ENCODE results near the gene COX5A. TPM values are rescaled to one million over a fixed set of nuclear protein-coding genes. Genes with fewer than 3 reads are reported as not detected.
A peak's percentile ranks its signal among the peaks of the same experiment; 100 is the strongest.

Gene COX5A
- total RNA-seq, 4 donors from 2014 or later = 58.6 to 86.2 (median 75.5) TPM

DNA sequence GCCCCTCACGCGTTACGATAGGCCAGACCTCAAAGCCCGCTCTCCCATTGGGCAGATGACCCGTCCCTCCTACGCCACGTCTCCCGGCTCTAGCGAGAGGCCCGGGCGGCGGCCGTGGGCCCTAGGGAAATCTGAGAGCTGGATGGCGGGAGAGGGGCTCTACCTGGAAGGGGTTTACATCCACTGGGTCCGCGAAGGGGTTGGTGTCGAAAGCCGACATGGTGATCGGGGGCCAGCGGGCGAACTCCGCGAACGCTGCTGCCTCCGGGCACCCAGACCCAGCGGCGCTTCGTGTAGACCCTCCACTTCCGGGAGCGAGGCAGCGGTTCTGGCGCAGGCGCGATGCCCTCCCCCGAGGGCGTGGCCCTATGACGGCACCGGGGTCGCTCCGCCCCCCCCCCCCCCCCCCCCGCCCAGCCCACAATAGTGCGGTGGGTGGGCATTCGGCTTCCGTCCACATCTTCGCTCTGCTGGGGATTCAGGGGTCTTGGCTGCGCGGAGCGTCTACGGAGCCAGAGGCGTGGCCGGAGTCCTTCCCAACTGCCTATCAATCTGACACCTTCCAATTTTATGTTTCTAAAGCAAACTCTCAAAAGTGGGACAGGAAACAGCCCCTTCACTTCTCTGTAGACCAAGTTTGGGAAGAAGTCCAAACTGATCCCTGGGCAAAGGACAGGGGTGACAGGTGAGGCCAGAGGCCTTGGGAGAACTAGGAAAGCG, 64.7 kb downstream of the COX5A start, which contains the start of gene SCAMP2:
TSS of gene SCAMP2 (minus strand) at position 330 of the 720 bp plus-strand sequence. CDS start at position 220, 110 bp downstream.
- 1% methylated on average over 15 of the region's 52 CpGs for WGBS
- Histone ChIP-seq H3K27ac (replicated peaks in 1 of 4) (peak within 1 kb of the TSS; percentile 90 to 93 (median 92)), H3K9me3 (no peaks in the 10 kb centered on the region), H3K4me1 (peaks cover 44 to 54% (median 51%) of the 10 kb centered on the region in 4 donors), H3K36me3 (peaks cover 0 to 4% (median 0%) of the 10 kb centered on the region in 4 donors), H3K27me3 (no peaks in the 10 kb centered on the region), H3K4me3 (peak within 1 kb of the TSS; percentile 67 to 86 (median 76))
- DNase-seq (ENCODE audit: extremely low spot score) = peak; percentile 98
- TF ChIP-seq CTCF (IDR thresholded peaks at IDR 0.05) (no peak), POLR2AphosphoS5 (IDR thresholded peaks at IDR 0.05) (peak; percentile 83 to 97), POLR2A (IDR thresholded peaks at IDR 0.05; ENCODE audit: low read depth) (peak; percentile 65), EP300 (IDR thresholded peaks at IDR 0.05) (no peak)
- intact Hi-C loops (cut with DNase I) = no loop called here

DNA sequence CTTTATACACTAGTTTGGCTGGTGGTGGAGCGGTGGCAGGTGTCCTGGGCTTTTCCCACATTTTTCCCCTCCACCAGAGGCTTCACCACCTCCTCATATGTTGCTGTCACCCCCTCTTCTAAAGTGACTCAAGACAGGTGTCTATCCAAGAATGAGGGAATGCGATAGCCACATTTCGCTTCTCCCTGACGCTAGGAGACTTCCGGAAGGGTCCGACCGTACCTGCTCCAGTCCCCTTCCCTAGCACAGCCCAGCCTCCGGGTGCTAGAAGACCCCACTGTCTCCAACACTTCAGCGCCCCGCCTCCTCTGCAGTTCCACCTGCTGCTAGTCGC, 65.2 kb downstream of the COX5A start:
- Histone ChIP-seq H3K36me3 (peaks cover 0 to 7% (median 0%) of the 10 kb centered on the region in 4 donors), H3K27me3 (no peaks in the 10 kb centered on the region), H3K9me3 (no peaks in the 10 kb centered on the region), H3K27ac (replicated peaks in 1 of 4) (peak overlapping the region; percentile 90 to 93 (median 92)), H3K4me3 (peak overlapping the region; percentile 67 to 86 (median 76)), H3K4me1 (peaks cover 49 to 60% (median 56%) of the 10 kb centered on the region in 4 donors)
- 0% methylated on average over 7 of the region's 11 CpGs for WGBS
- DNase-seq (ENCODE audit: extremely low spot score) = no peak
- intact Hi-C loops (cut with DNase I) = no loop called here
- TF ChIP-seq POLR2A (IDR thresholded peaks at IDR 0.05; ENCODE audit: low read depth) (no peak), CTCF (IDR thresholded peaks at IDR 0.05) (no peak), POLR2AphosphoS5 (IDR thresholded peaks at IDR 0.05) (no peak), EP300 (IDR thresholded peaks at IDR 0.05) (no peak)

- DNase-seq (ENCODE audit: extremely low spot score) = no peak
- WGBS = 25% methylated on average over 6 of the region's 6 CpGs
- peaks cover 0 to 7% (median 2%) of the 10 kb centered on the region in 4 donors for H3K36me3 ChIP-seq
- peak overlapping the region; percentile 30 to 86 (median 72) for H3K4me3 ChIP-seq
- no peaks in the 10 kb centered on the region for H3K9me3 ChIP-seq
- H3K27ac ChIP-seq (replicated peaks in 1 of 4) = peak overlapping the region; percentile 90 to 93 (median 92)
- peaks cover 68 to 80% (median 76%) of the 10 kb centered on the region in 4 donors for H3K4me1 ChIP-seq
- H3K27me3 ChIP-seq = no peaks in the 10 kb centered on the region
- intact Hi-C loops (cut with DNase I) = no loop called here
- TF ChIP-seq CTCF (IDR thresholded peaks at IDR 0.05) = no peak
- TF ChIP-seq POLR2AphosphoS5 (IDR thresholded peaks at IDR 0.05) = peak in 1 of 2 donors; percentile 27
- no peak for TF ChIP-seq POLR2A (IDR thresholded peaks at IDR 0.05; ENCODE audit: low read depth)
- no peak for TF ChIP-seq EP300 (IDR thresholded peaks at IDR 0.05)
Measured at GRCh38 chr15:74870436-74871215, 67.2 kb downstream of the COX5A start.

Small RNA genes lying within 50 kb of the gene (small RNA-seq; reads per million reads assigned to genes)
- 0 reads per million in 3 donors for gene RF00019

Other genes with a start within 250 kb of the COX5A start
- gene EDC3, start 242.0 kb downstream of the COX5A start, total RNA-seq = 10 to 100 TPM in 3 of 4 donors, 1 to 10 TPM in 1; 9.6 to 19.5 (median 17.9) TPM
- gene CYP1A1, start 212.5 kb downstream of the COX5A start, total RNA-seq = 1 to 10 TPM in 2 of 4 donors, not detected in 2; 1.5 to 2.5 TPM
- gene CYP1A2, start 189.2 kb downstream of the COX5A start, total RNA-seq = not detected
- 10 to 100 TPM; 14.0 to 28.7 (median 21.9) TPM for gene CSK, start 156.0 kb downstream of the COX5A start, total RNA-seq
- under 1 TPM in 1 of 4 donors, not detected in 3; 0.66 TPM for gene LMAN1L, start 125.2 kb downstream of the COX5A start, total RNA-seq
- under 1 TPM in 1 of 4 donors, not detected in 3; 0.33 TPM for gene CPLX3, start 111.4 kb downstream of the COX5A start, total RNA-seq
- gene ULK3, start 94.9 kb downstream of the COX5A start, total RNA-seq = 10 to 100 TPM; 24.5 to 49.2 (median 35.4) TPM
- gene SCAMP2, start 64.7 kb downstream of the COX5A start, total RNA-seq = 100 to 1,000 TPM in 2 of 4 donors, 10 to 100 TPM in 2; 57.3 to 125 (median 94.9) TPM
- 10 to 100 TPM; 37.4 to 50.7 (median 44.0) TPM for gene MPI, start 48.0 kb downstream of the COX5A start, total RNA-seq
- gene FAM219B, start 31.2 kb downstream of the COX5A start, total RNA-seq = 10 to 100 TPM; 60.8 to 92.0 (median 84.3) TPM
- 1 to 10 TPM; 4.2 to 7.2 (median 7.0) TPM for gene RPP25, start 18.7 kb upstream of the COX5A start, total RNA-seq
- gene SCAMP5, start 57.5 kb upstream of the COX5A start, total RNA-seq = 1 to 10 TPM; 3.3 to 6.4 (median 4.3) TPM
- gene PPCDC, start 85.5 kb upstream of the COX5A start, total RNA-seq = 1 to 10 TPM; 6.4 to 8.9 (median 7.4) TPM

Measured in esophagus muscularis mucosa (tissue), 4 donors.